Fibroblast of the aortic adventitia (primary cell): ENCODE measurements around the gene OR14I1. TPM values are rescaled to one million over a fixed set of nuclear protein-coding genes. Genes with fewer than 3 reads are reported as not detected.

Source experiments
- small RNA-seq: library from RNA; depleted of rRNA; stranded (forward); fragments of <200 nt; gene quantifications from one replicate; pipeline ENCODE3, GENCODE V24; 2012
- total RNA-seq: library from RNA; depleted of rRNA; stranded (reverse); fragments of >200 nt; gene quantifications from 2 replicates; pipeline ENCODE4 v1.2.3, GENCODE V29; 2012; ENCODE audit warnings: low replicate concordance

OR14I1 gene
- total RNA-seq, 1 donor, result not detected

Small RNA genes within 50 kb of the gene (small RNA-seq; reads per million reads assigned to genes)
- gene AHCYP8, result not detected

Other genes starting within 250 kb of the OR14I1 start
- gene OR2T3, start 229.4 kb downstream of the OR14I1 start, total RNA-seq, result not detected in 2 replicates
- gene OR2T5, start 214.2 kb downstream of the OR14I1 start, total RNA-seq, result not detected in 2 replicates
- not detected in 2 replicates for gene OR2G6, start 194.7 kb downstream of the OR14I1 start, total RNA-seq
- gene OR2T29, start 140.0 kb downstream of the OR14I1 start, total RNA-seq, result not detected in 2 replicates
- not detected in 2 replicates for gene OR2T34, start 128.0 kb downstream of the OR14I1 start, total RNA-seq
- not detected in 2 replicates for gene OR2T10, start 105.1 kb downstream of the OR14I1 start, total RNA-seq
- gene OR2T11, start 67.7 kb downstream of the OR14I1 start, total RNA-seq, result not detected in 2 replicates
- gene OR2T35, start 57.5 kb downstream of the OR14I1 start, total RNA-seq, result not detected in 2 replicates
- gene OR2T27, start 47.2 kb downstream of the OR14I1 start, total RNA-seq, result not detected in 2 replicates
- gene LYPD8, start 53.0 kb upstream of the OR14I1 start, total RNA-seq, result 0.27 TPM in 1 of 2 replicates, not detected in the other
- 20.2 and 21.8 TPM in 2 replicates for gene SH3BP5L, start 123.1 kb upstream of the OR14I1 start, total RNA-seq
- gene ZNF672, start 135.5 kb upstream of the OR14I1 start, total RNA-seq, result 12.9 and 14.0 TPM in 2 replicates
- 8.9 and 9.6 TPM in 2 replicates for gene ZNF692, start 156.3 kb upstream of the OR14I1 start, total RNA-seq
- gene PGBD2, start 203.5 kb upstream of the OR14I1 start, total RNA-seq, result 3.1 and 4.7 TPM in 2 replicates